K562 (cell line): ENCODE measurements around the gene MPZL1. TPM values are rescaled to one million over a fixed set of nuclear protein-coding genes. Genes with fewer than 3 reads are reported as not detected.

Experiments used
- CBX3 ChIP-seq, 2 experiments: IDR thresholded peaks; 1 replicate in 1 of 2; 2 replicates in 1 of 2; pipeline ENCODE4 v1.6.1; 2012; ENCODE audit warnings: inconsistent platforms in 2 of 2, low read length in 2 of 2, borderline replicate concordance in 1 of 2, control low read depth in 1 of 2
- CC2D1A ChIP-seq: fragments of 450-650 bp; IDR thresholded peaks from 2 replicates; pipeline ENCODE4 v1.6.1; 2017; ENCODE audit warnings: mild to moderate bottlenecking
- FOSL1 ChIP-seq: fragments of 200-800 bp; sonication (Bioruptor generic); conservative IDR thresholded peaks from 2 replicates; pipeline ENCODE4 v1.6.1; 2016; ENCODE audit warnings: missing genetic modification characterization, missing compliant biosample characterization
- HDAC1 ChIP-seq, 2 experiments: fragments of 450-650 bp; IDR thresholded peaks; 2 replicates each; pipeline ENCODE4 v1.6.1; 2016 to 2017; ENCODE audit warnings: inconsistent platforms in 1 of 2, mild to moderate bottlenecking in 1 of 2, moderate library complexity in 1 of 2
- HDAC3 ChIP-seq: fragments of 450-650 bp; IDR thresholded peaks from 2 replicates; pipeline ENCODE4 v1.6.1; 2018; ENCODE audit warnings: borderline replicate concordance, mild to moderate bottlenecking, moderate library complexity; ENCODE audit not compliant: partially characterized antibody
- IRF2 ChIP-seq: sonication (generic); formaldehyde crosslinking; IDR thresholded peaks from 2 replicates; pipeline ENCODE4 v1.8.1; 2022; ENCODE audit warnings: mild to moderate bottlenecking, missing genetic modification reagents
- KDM4B ChIP-seq, 2 experiments: fragments of 450-650 bp in 1 of 2; sonication (generic) in 1 of 2; IDR thresholded peaks; 2 replicates each; pipeline ENCODE4 v1.6.1; 2016 to 2017; ENCODE audit warnings: borderline replicate concordance in 2 of 2, antibody characterized with exemption in 1 of 2, low read depth in 1 of 2, mild to moderate bottlenecking in 1 of 2
- KLF16 ChIP-seq: IDR thresholded peaks from 2 replicates; pipeline ENCODE4 v1.6.1; 2016; ENCODE audit warnings: antibody characterized with exemption
- NFE2 ChIP-seq: IDR thresholded peaks from 2 replicates; pipeline ENCODE4 v1.6.1; 2014; ENCODE audit warnings: antibody characterized with exemption, low read depth
- NFRKB ChIP-seq: fragments of 450-650 bp; IDR thresholded peaks from 2 replicates; pipeline ENCODE4 v1.6.1; 2016; ENCODE audit warnings: low read depth
- PHF21A ChIP-seq: fragments of 450-650 bp; IDR thresholded peaks from 2 replicates; pipeline ENCODE4 v1.6.1; 2017; ENCODE audit warnings: low read depth, borderline replicate concordance
- RBM14 ChIP-seq: fragments of 200-400 bp; formaldehyde crosslinking; IDR thresholded peaks from 2 replicates; pipeline ENCODE4 v1.6.1; 2018; ENCODE audit warnings: low read depth, mild to moderate bottlenecking, low read length, moderate library complexity, borderline replicate concordance; ENCODE audit not compliant: insufficient read depth
- SLC30A9 ChIP-seq: fragments of 250-450 bp; sonication (Bioruptor Pico); IDR thresholded peaks from 2 replicates; pipeline ENCODE4 v1.8.0; 2022; ENCODE audit warnings: mild to moderate bottlenecking, moderate library complexity
- polyA plus RNA-seq, 8 experiments: library from polyadenylated mRNA; depleted of rRNA in 4 of 8; stranded (reverse) in 5 of 8; unstranded in 3 of 8; fragments of >200 nt; fragmentation: Nextera tagmentation in 2 of 8; fragmentation: Illumina TruSeq in 1 of 8; extraction: Ambion mirVana in 2 of 8; extraction: Trizol in 1 of 8; gene quantifications; 2 replicates each; pipeline versions ENCODE4 v1.2.1 to v1.2.3, GENCODE V29; 2011 to 2014; ENCODE audit warnings: inconsistent platforms in 1 of 8, missing spikeins in 1 of 8
- total RNA-seq, 7 experiments: library from RNA; depleted of rRNA in 6 of 7; stranded (reverse); fragments of >200 nt in 6 of 7; fragmentation: Illumina TruSeq in 2 of 7; extraction: Trizol in 2 of 7; gene quantifications; 2 replicates each; pipeline versions ENCODE4 v1.2.1 to v1.2.3, GENCODE V29; 2011 to 2021; ENCODE audit warnings: low replicate concordance in 1 of 7
- TF ChIP-seq, protein P1 (sequence below): fragments of 450-650 bp; IDR thresholded peaks from 2 replicates; pipeline ENCODE4 v1.6.1; 2016; ENCODE audit warnings: low read depth
- TF ChIP-seq, protein P2 (sequence below): sonication (generic); formaldehyde crosslinking; IDR thresholded peaks from 2 replicates; pipeline ENCODE4 v1.8.0; 2022; ENCODE audit warnings: missing genetic modification reagents, mild to moderate bottlenecking, moderate library complexity, borderline replicate concordance
- TF ChIP-seq, protein P3 (sequence below): IDR thresholded peaks from 2 replicates; pipeline ENCODE4 v1.6.1; 2016; ENCODE audit warnings: missing genetic modification characterization, missing compliant biosample characterization

MPZL1 gene
- total and polyA plus RNA-seq, 9 of the 15 experiments (the other 6 are each of a cell fraction or from before 2014, with no cell fraction given), result 14.5 to 153 (median 66.5) TPM

DNA sequence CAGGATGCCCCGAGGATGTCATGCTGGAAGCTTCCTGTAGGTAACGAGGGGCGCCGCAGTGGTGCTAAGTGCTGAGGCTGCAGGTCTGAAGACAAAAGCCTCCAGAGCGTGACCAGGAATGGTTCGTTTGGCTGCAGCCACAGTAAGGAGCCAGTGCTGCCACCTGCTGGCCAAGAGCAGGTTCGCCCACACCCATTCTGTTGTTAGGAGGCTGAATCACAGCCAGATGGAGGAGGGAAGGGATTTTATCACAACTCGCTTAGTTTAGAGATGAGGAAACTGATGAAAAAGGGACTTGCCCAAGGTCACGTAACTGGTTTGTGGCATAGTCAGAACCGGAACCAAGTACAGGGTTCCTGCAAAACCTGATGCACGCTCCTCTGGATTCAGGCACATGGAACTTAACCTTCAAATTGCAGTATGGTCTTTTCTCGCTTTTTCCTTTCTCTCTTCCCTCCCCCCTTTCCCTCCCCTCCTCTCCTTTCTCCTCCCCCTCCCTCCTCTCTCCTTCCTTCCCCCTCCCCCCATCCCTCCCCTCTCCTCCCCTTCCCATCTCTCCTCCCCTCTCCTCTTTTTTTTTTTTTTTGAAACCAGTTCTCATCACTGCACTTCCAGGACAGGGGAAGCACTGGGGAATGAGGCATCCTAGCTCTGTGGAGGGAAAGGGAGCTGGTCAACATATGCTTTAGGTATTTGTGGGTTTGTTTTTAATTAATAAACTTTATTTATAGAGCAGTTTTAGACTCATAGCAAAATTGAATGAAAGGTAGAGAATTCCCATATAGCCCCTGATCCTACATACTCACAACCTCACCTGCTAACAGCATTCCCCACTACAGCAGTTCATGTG, 81.8 kb downstream of the MPZL1 start (continued):
- TF ChIP-seq SLC30A9 (CRISPR knock-in tag) (no peak), CC2D1A (peak; percentile 83), IRF2 (no peak), HDAC1 (IDR thresholded peaks at IDR 0.05) (peak in 1 of 2 experiments; percentile 60; a peak in 1 of 4 replicates), HDAC3 (no peak), RBM14 (no peak), PHF21A (peak; percentile 39; the same call in 1 of the 2 replicates), KDM4B (IDR thresholded peaks at IDR 0.05; ENCODE audit: borderline replicate concordance in 2 of 2, low read depth in 1 of 2) (peak in 1 of 2 experiments; percentile 75; a peak in 1 of 4 replicates), FOSL1 (tag) (0 out of 2 replicates have a peak, but pooled peaks have one; percentile 25), NFRKB (no peak), NFE2 (peak; percentile 33; the same call in 1 of the 2 replicates), KLF16 (peak; percentile 63; the same call in 1 of the 2 replicates), CBX3 (IDR thresholded peaks at IDR 0.05; ENCODE audit: borderline replicate concordance in 1 of 2, low read length in 2 of 2) (peak in 1 of 2 experiments; percentile 95; a peak in 2 of 3 replicates)
- TF ChIP-seq, protein P1, sequence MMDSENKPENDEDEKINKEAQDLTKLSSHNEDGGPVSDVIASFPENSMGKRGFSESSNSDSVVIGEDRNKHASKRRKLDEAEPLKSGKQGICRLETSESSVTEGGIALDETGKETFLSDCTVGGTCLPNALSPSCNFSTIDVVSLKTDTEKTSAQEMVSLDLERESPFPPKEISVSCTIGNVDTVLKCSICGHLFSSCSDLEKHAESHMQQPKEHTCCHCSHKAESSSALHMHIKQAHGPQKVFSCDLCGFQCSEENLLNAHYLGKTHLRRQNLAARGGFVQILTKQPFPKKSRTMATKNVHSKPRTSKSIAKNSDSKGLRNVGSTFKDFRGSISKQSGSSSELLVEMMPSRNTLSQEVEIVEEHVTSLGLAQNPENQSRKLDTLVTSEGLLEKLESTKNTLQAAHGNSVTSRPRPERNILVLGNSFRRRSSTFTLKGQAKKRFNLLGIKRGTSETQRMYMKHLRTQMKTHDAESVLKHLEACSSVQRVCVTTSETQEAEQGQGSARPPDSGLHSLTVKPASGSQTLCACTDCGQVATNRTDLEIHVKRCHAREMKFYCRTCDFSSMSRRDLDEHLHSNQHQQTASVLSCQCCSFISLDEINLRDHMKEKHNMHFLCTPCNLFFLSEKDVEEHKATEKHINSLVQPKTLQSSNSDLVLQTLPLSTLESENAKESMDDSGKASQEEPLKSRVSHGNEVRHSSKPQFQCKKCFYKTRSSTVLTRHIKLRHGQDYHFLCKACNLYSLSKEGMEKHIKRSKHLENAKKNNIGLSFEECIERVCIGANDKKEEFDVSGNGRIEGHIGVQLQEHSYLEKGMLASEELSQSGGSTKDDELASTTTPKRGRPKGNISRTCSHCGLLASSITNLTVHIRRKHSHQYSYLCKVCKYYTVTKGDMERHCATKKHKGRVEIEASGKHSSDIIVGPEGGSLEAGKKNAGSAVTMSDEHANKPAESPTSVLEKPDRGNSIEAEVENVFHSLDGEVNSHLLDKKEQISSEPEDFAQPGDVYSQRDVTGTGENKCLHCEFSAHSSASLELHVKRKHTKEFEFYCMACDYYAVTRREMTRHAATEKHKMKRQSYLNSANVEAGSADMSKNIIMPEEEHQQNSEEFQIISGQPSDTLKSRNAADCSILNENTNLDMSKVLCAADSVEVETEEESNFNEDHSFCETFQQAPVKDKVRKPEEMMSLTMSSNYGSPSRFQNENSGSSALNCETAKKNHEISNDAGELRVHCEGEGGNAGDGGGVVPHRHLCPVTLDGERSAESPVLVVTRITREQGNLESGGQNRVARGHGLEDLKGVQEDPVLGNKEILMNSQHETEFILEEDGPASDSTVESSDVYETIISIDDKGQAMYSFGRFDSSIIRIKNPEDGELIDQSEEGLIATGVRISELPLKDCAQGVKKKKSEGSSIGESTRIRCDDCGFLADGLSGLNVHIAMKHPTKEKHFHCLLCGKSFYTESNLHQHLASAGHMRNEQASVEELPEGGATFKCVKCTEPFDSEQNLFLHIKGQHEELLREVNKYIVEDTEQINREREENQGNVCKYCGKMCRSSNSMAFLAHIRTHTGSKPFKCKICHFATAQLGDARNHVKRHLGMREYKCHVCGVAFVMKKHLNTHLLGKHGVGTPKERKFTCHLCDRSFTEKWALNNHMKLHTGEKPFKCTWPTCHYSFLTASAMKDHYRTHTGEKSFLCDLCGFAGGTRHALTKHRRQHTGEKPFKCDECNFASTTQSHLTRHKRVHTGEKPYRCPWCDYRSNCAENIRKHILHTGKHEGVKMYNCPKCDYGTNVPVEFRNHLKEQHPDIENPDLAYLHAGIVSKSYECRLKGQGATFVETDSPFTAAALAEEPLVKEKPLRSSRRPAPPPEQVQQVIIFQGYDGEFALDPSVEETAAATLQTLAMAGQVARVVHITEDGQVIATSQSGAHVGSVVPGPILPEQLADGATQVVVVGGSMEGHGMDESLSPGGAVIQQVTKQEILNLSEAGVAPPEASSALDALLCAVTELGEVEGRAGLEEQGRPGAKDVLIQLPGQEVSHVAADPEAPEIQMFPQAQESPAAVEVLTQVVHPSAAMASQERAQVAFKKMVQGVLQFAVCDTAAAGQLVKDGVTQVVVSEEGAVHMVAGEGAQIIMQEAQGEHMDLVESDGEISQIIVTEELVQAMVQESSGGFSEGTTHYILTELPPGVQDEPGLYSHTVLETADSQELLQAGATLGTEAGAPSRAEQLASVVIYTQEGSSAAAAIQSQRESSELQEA, result no peak
- TF ChIP-seq, protein P2, sequence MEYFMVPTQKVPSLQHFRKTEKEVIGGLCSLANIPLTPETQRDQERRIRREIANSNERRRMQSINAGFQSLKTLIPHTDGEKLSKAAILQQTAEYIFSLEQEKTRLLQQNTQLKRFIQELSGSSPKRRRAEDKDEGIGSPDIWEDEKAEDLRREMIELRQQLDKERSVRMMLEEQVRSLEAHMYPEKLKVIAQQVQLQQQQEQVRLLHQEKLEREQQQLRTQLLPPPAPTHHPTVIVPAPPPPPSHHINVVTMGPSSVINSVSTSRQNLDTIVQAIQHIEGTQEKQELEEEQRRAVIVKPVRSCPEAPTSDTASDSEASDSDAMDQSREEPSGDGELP, result peak; percentile 81; the same call in 1 of the 2 replicates
- TF ChIP-seq, protein P3, sequence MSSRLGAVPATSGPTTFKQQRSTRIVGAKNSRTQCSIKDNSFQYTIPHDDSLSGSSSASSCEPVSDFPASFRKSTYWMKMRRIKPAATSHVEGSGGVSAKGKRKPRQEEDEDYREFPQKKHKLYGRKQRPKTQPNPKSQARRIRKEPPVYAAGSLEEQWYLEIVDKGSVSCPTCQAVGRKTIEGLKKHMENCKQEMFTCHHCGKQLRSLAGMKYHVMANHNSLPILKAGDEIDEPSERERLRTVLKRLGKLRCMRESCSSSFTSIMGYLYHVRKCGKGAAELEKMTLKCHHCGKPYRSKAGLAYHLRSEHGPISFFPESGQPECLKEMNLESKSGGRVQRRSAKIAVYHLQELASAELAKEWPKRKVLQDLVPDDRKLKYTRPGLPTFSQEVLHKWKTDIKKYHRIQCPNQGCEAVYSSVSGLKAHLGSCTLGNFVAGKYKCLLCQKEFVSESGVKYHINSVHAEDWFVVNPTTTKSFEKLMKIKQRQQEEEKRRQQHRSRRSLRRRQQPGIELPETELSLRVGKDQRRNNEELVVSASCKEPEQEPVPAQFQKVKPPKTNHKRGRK (tag), result peak; percentile 81
